GM23338 (cell line): ENCODE data around the gene VPS16. TPM values are rescaled to one million over a fixed set of nuclear protein-coding genes. Genes with fewer than 3 reads are reported as not detected.

ENCODE experiments used
- ATAC-seq: fragments of 200-7000 bp; cut with Tn5 transposase; 3 replicates; pipeline ENCODE4 v1.9.1; 2020
- DNase-seq: peaks from one replicate; pipeline ENCODE4 v3.0.0-alpha.2; 2015; ENCODE audit warnings: low spot score
- H2AFZ ChIP-seq: fragments of 200-600 bp; sonication (generic); 2 replicates; pipeline ENCODE4 v1.8.0; 2016; ENCODE audit warnings: antibody characterized with exemption, mild to moderate bottlenecking, moderate library complexity
- H3F3A ChIP-seq: fragments of 200-600 bp; sonication (generic); replicated peaks from 2 replicates; pipeline ENCODE4 v1.8.0; 2017; ENCODE audit warnings: antibody characterized with exemption, mixed run types, low read depth
- H3K27ac ChIP-seq: fragments of 200-600 bp; sonication (generic); 2 replicates; pipeline ENCODE4 v1.6.1; 2016; ENCODE audit warnings: low read depth
- H3K27me3 ChIP-seq: fragments of 200-600 bp; sonication (generic); 2 replicates; pipeline ENCODE4 v1.8.0; 2016; ENCODE audit warnings: mild to moderate bottlenecking, mixed run types, moderate library complexity; ENCODE audit not compliant: insufficient read depth
- H3K36me3 ChIP-seq: fragments of 200-600 bp; sonication (generic); 2 replicates; pipeline ENCODE4 v1.8.0; 2016; ENCODE audit warnings: mild to moderate bottlenecking; ENCODE audit not compliant: insufficient read depth
- H3K4me1 ChIP-seq: fragments of 200-600 bp; sonication (generic); 2 replicates; pipeline ENCODE4 v1.8.0; 2016; ENCODE audit warnings: mild to moderate bottlenecking, moderate library complexity; ENCODE audit not compliant: insufficient read depth
- H3K4me2 ChIP-seq: fragments of 200-600 bp; sonication (generic); 2 replicates; pipeline ENCODE4 v1.7.1; 2017; ENCODE audit warnings: mixed run types
- H3K4me3 ChIP-seq: fragments of 200-600 bp; sonication (generic); 2 replicates; pipeline ENCODE4 v1.6.1; 2016; ENCODE audit warnings: mixed run types
- H3K79me2 ChIP-seq: fragments of 200-600 bp; sonication (generic); replicated peaks from 2 replicates; pipeline ENCODE4 v1.8.0; 2017; ENCODE audit warnings: mild to moderate bottlenecking; ENCODE audit not compliant: insufficient read depth
- H3K9me2 ChIP-seq: fragments of 200-600 bp; sonication (generic); 2 replicates; pipeline ENCODE4 v1.8.0; 2017; ENCODE audit not compliant: insufficient read depth
- H4K20me1 ChIP-seq: fragments of 200-600 bp; sonication (generic); replicated peaks from 2 replicates; pipeline ENCODE4 v1.8.0; 2017; ENCODE audit warnings: mild to moderate bottlenecking; ENCODE audit not compliant: insufficient read depth
- H3K27ac Mint-ChIP-seq: 2 replicates; pipeline ENCODE4 v1.8.0; 2020; ENCODE audit warnings: inconsistent platforms, mild to moderate bottlenecking, moderate library complexity, mixed read lengths
- H3K27me3 Mint-ChIP-seq: 3 replicates; pipeline ENCODE4 v1.8.0; 2022; ENCODE audit warnings: low read depth, mild to moderate bottlenecking, moderate library complexity, mixed read lengths, inconsistent platforms; ENCODE audit not compliant: insufficient read depth, poor library complexity
- H3K36me3 Mint-ChIP-seq: 3 replicates; pipeline ENCODE4 v1.8.0; 2021; ENCODE audit warnings: low read depth, mild to moderate bottlenecking, inconsistent platforms, moderate library complexity, mixed read lengths
- H3K4me1 Mint-ChIP-seq: 3 replicates; pipeline ENCODE4 v1.8.0; 2020; ENCODE audit warnings: mild to moderate bottlenecking, inconsistent platforms, mixed read lengths
- H3K4me3 Mint-ChIP-seq: 3 replicates; pipeline ENCODE4 v1.8.0; 2021; ENCODE audit warnings: moderate library complexity, mild to moderate bottlenecking, inconsistent platforms, mixed read lengths
- H3K9me3 Mint-ChIP-seq: 3 replicates; pipeline ENCODE4 v1.8.0; 2020; ENCODE audit warnings: moderate library complexity, mild to moderate bottlenecking, inconsistent platforms, mixed read lengths
- CREB1 ChIP-seq: fragments of 250-450 bp; sonication (Bioruptor Pico); IDR thresholded peaks from 2 replicates; pipeline ENCODE4 v1.5.0; 2020; ENCODE audit warnings: low read depth, mild to moderate bottlenecking, moderate library complexity
- EZH2 ChIP-seq: fragments of 200-600 bp; sonication (generic); IDR thresholded peaks from one replicate; pipeline ENCODE4 v1.8.0; 2017; ENCODE audit warnings: antibody characterized with exemption, mild to moderate bottlenecking, low read depth; ENCODE audit not compliant: unreplicated experiment
- NANOG ChIP-seq: IDR thresholded peaks from 2 replicates; pipeline ENCODE4 v1.6.1; 2016; ENCODE audit warnings: antibody characterized with exemption, borderline replicate concordance
- polyA plus RNA-seq: library from polyadenylated mRNA; unstranded; fragments of >200 nt; fragmentation: Nextera tagmentation; extraction: Ambion mirVana; gene quantifications from 2 replicates; pipeline ENCODE4 v1.2.1, GENCODE V29; 2016
- total RNA-seq: library from RNA; depleted of rRNA; stranded (reverse); fragments of >200 nt; shearing (Covaris generic); gene quantifications from 2 replicates; pipeline ENCODE4 v1.2.3, GENCODE V29; 2014
- TF ChIP-seq, protein P1 (sequence below), 2 experiments: fragments of 200-600 bp in 1 of 2; sonication (generic) in 1 of 2; conservative IDR thresholded peaks; 2 replicates each; pipeline versions ENCODE4 v1.5.1 to v1.6.1; 2016 to 2017; ENCODE audit warnings: antibody characterized with exemption in 2 of 2, low read depth in 2 of 2, mild to moderate bottlenecking in 2 of 2, moderate library complexity in 1 of 2
- TF ChIP-seq, protein P2 (sequence below): IDR thresholded peaks from one replicate; pipeline ENCODE4 v1.6.1; 2018; ENCODE audit warnings: antibody characterized with exemption; ENCODE audit not compliant: unreplicated experiment
- TF ChIP-seq, protein P3 (sequence below): IDR thresholded peaks from 2 replicates; pipeline ENCODE4 v1.6.1; 2016; ENCODE audit warnings: antibody characterized with exemption
- TF ChIP-seq, protein P4 (sequence below): fragments of 250-450 bp; sonication (Bioruptor Pico); IDR thresholded peaks from 2 replicates; pipeline ENCODE4 v1.5.0; 2020; ENCODE audit warnings: mild to moderate bottlenecking, moderate library complexity

Gene VPS16
- total and polyA plus RNA-seq, 2 experiments from 2014 or later, result 11.2 to 17.7 TPM

DNA sequence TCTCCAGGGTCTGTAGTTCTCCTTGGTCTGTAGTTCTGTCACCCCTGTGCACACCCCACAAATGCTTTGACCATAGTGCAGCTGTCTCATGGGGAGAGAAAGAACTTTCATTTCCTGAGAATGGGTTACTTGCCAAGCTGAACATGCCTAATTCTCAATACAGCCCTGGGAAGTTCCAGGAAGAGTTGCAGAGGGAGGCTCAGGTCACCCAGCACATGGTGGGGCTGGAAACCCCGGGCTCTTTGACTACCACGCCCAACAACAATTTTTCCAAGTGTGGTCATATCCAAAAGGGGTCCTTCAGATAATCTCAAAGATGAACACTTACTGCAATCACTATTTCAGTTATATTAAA is 30.5 kb downstream of the VPS16 start:
- Mint-ChIP-seq H3K4me3 (no peak overlapping the region; the same call in 2 of the 3 replicates), H3K36me3 (peaks cover 3% of the 10 kb centered on the region), H3K4me1 (peaks cover 29% of the 10 kb centered on the region), H3K27ac (no peak overlapping the region), H3K9me3 (no peaks in the 10 kb centered on the region), H3K27me3 (peaks cover 31% of the 10 kb centered on the region)
- TF ChIP-seq NANOG (no peak), EZH2 (no peak), CREB1 (CRISPR knock-in tag) (no peak)
- TF ChIP-seq, protein P1, sequence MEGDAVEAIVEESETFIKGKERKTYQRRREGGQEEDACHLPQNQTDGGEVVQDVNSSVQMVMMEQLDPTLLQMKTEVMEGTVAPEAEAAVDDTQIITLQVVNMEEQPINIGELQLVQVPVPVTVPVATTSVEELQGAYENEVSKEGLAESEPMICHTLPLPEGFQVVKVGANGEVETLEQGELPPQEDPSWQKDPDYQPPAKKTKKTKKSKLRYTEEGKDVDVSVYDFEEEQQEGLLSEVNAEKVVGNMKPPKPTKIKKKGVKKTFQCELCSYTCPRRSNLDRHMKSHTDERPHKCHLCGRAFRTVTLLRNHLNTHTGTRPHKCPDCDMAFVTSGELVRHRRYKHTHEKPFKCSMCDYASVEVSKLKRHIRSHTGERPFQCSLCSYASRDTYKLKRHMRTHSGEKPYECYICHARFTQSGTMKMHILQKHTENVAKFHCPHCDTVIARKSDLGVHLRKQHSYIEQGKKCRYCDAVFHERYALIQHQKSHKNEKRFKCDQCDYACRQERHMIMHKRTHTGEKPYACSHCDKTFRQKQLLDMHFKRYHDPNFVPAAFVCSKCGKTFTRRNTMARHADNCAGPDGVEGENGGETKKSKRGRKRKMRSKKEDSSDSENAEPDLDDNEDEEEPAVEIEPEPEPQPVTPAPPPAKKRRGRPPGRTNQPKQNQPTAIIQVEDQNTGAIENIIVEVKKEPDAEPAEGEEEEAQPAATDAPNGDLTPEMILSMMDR (conservative IDR thresholded peaks at IDR 0.05; ENCODE audit: low read depth in 2 of 2), result no peak
- TF ChIP-seq, protein P2, sequence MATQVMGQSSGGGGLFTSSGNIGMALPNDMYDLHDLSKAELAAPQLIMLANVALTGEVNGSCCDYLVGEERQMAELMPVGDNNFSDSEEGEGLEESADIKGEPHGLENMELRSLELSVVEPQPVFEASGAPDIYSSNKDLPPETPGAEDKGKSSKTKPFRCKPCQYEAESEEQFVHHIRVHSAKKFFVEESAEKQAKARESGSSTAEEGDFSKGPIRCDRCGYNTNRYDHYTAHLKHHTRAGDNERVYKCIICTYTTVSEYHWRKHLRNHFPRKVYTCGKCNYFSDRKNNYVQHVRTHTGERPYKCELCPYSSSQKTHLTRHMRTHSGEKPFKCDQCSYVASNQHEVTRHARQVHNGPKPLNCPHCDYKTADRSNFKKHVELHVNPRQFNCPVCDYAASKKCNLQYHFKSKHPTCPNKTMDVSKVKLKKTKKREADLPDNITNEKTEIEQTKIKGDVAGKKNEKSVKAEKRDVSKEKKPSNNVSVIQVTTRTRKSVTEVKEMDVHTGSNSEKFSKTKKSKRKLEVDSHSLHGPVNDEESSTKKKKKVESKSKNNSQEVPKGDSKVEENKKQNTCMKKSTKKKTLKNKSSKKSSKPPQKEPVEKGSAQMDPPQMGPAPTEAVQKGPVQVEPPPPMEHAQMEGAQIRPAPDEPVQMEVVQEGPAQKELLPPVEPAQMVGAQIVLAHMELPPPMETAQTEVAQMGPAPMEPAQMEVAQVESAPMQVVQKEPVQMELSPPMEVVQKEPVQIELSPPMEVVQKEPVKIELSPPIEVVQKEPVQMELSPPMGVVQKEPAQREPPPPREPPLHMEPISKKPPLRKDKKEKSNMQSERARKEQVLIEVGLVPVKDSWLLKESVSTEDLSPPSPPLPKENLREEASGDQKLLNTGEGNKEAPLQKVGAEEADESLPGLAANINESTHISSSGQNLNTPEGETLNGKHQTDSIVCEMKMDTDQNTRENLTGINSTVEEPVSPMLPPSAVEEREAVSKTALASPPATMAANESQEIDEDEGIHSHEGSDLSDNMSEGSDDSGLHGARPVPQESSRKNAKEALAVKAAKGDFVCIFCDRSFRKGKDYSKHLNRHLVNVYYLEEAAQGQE, result no peak
- TF ChIP-seq, protein P3, sequence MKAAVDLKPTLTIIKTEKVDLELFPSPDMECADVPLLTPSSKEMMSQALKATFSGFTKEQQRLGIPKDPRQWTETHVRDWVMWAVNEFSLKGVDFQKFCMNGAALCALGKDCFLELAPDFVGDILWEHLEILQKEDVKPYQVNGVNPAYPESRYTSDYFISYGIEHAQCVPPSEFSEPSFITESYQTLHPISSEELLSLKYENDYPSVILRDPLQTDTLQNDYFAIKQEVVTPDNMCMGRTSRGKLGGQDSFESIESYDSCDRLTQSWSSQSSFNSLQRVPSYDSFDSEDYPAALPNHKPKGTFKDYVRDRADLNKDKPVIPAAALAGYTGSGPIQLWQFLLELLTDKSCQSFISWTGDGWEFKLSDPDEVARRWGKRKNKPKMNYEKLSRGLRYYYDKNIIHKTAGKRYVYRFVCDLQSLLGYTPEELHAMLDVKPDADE, result no peak
- TF ChIP-seq, protein P4, sequence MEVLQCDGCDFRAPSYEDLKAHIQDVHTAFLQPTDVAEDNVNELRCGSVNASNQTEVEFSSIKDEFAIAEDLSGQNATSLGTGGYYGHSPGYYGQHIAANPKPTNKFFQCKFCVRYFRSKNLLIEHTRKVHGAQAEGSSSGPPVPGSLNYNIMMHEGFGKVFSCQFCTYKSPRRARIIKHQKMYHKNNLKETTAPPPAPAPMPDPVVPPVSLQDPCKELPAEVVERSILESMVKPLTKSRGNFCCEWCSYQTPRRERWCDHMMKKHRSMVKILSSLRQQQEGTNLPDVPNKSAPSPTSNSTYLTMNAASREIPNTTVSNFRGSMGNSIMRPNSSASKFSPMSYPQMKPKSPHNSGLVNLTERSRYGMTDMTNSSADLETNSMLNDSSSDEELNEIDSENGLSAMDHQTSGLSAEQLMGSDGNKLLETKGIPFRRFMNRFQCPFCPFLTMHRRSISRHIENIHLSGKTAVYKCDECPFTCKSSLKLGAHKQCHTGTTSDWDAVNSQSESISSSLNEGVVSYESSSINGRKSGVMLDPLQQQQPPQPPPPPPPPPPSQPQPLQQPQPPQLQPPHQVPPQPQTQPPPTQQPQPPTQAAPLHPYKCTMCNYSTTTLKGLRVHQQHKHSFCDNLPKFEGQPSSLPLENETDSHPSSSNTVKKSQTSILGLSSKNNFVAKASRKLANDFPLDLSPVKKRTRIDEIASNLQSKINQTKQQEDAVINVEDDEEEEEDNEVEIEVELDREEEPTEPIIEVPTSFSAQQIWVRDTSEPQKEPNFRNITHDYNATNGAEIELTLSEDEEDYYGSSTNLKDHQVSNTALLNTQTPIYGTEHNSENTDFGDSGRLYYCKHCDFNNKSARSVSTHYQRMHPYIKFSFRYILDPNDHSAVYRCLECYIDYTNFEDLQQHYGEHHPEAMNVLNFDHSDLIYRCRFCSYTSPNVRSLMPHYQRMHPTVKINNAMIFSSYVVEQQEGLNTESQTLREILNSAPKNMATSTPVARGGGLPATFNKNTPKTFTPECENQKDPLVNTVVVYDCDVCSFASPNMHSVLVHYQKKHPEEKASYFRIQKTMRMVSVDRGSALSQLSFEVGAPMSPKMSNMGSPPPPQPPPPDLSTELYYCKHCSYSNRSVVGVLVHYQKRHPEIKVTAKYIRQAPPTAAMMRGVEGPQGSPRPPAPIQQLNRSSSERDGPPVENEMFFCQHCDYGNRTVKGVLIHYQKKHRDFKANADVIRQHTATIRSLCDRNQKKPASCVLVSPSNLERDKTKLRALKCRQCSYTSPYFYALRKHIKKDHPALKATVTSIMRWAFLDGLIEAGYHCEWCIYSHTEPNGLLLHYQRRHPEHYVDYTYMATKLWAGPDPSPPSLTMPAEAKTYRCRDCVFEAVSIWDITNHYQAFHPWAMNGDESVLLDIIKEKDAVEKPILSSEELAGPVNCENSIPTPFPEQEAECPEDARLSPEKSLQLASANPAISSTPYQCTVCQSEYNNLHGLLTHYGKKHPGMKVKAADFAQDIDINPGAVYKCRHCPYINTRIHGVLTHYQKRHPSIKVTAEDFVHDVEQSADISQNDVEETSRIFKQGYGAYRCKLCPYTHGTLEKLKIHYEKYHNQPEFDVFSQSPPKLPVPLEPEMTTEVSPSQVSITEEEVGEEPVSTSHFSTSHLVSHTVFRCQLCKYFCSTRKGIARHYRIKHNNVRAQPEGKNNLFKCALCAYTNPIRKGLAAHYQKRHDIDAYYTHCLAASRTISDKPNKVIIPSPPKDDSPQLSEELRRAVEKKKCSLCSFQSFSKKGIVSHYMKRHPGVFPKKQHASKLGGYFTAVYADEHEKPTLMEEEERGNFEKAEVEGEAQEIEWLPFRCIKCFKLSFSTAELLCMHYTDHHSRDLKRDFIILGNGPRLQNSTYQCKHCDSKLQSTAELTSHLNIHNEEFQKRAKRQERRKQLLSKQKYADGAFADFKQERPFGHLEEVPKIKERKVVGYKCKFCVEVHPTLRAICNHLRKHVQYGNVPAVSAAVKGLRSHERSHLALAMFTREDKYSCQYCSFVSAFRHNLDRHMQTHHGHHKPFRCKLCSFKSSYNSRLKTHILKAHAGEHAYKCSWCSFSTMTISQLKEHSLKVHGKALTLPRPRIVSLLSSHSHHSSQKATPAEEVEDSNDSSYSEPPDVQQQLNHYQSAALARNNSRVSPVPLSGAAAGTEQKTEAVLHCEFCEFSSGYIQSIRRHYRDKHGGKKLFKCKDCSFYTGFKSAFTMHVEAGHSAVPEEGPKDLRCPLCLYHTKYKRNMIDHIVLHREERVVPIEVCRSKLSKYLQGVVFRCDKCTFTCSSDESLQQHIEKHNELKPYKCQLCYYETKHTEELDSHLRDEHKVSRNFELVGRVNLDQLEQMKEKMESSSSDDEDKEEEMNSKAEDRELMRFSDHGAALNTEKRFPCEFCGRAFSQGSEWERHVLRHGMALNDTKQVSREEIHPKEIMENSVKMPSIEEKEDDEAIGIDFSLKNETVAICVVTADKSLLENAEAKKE (CRISPR knock-in tag), result no peak
- DNase-seq, result no peak
- Histone ChIP-seq H2AFZ (no peak overlapping the region), H3K36me3 (no peaks in the 10 kb centered on the region), H3K79me2 (peaks cover 22% of the 10 kb centered on the region), H3K27me3 (peaks cover 28% of the 10 kb centered on the region), H3K4me2 (no peak overlapping the region), H3F3A (0 out of 2 replicates have a peak, but pooled peaks cover 5% of the 10 kb centered on the region), H3K4me3 (no peak overlapping the region), H4K20me1 (0 out of 2 replicates have a peak, but pooled peaks cover 6% of the 10 kb centered on the region), H3K27ac (no peak overlapping the region), H3K4me1 (peaks cover 5% of the 10 kb centered on the region), H3K9me2 (no peaks in the 10 kb centered on the region)
- ATAC-seq, result no peak
